HG02852 (cell line): ENCODE measurements around the gene PSENEN.
A peak's percentile ranks its signal among the peaks of the same experiment; 100 is the strongest.
"Not testable (repeated sequence)": the region's sequence is repeated elsewhere in the genome, so short reads cannot be mapped to it uniquely, and the experiment has no call there.

Source experiments
- ATAC-seq: cut with Tn5 transposase; IDR thresholded peaks from one replicate; pipeline ENCODE4 v1.9.1; 2021; ENCODE audit warnings: mild to moderate bottlenecking, moderate library complexity; ENCODE audit not compliant: unreplicated experiment

The PSENEN gene

DNA sequence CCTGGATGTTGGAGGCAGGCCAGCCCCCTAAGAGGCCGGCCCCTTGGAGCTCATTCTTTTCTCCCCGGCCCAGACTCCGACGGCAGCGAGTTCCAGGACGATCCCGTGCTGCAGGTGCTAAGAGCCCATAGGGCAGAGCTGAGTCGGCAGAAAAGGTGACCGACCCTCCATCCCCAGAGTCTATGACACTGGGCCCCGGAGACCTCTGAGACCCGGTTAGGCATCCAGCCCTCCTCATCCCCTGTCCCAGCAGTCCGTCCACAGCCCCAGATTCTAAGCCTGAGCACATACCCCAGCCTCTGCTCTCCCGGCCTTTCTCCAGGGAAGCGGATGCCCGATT lies 22.6 kb downstream of the PSENEN start:
- no peak for ATAC-seq

GRCh38 chr19:35772362-35772761 lies 26.9 kb downstream of the PSENEN start:
- not testable (repeated sequence) for ATAC-seq

GRCh38 chr19:35773020-35773806 lies 27.8 kb downstream of the PSENEN start:
- no peak for ATAC-seq

- no peak for ATAC-seq
These were observed 29.0 kb downstream of the PSENEN start for GRCh38 chr19:35774274-35775045.

DNA sequence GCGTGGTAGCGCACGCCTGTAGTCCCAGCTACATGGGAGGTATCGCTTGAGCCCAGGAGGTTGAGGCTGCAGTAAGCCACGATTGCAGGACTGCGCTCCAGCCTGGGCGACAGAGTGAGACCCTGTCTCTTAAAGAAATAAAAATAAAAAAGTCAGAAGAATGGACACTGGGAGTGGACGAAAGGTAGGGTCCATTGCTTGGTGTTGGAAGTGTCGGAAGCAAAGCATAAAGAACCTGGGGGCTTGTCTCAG lies 29.5 kb downstream of the PSENEN start:
- no peak for ATAC-seq

GRCh38 chr19:35775298-35776101 lies 30.0 kb downstream of the PSENEN start, which contains the start of gene ARHGAP33:
Gene ARHGAP33 (plus strand): TSS chr19:35775564. CDS start chr19:35775659, 95 bp downstream.
- peak; percentile 95 for ATAC-seq

GRCh38 chr19:35776102-35776788 lies 30.8 kb downstream of the PSENEN start:
- no peak for ATAC-seq

- ATAC-seq, result no peak
These were observed 31.8 kb downstream of the PSENEN start for GRCh38 chr19:35777086-35777841.

GRCh38 chr19:35777961-35778360 lies 32.5 kb downstream of the PSENEN start:
- no peak for ATAC-seq

DNA sequence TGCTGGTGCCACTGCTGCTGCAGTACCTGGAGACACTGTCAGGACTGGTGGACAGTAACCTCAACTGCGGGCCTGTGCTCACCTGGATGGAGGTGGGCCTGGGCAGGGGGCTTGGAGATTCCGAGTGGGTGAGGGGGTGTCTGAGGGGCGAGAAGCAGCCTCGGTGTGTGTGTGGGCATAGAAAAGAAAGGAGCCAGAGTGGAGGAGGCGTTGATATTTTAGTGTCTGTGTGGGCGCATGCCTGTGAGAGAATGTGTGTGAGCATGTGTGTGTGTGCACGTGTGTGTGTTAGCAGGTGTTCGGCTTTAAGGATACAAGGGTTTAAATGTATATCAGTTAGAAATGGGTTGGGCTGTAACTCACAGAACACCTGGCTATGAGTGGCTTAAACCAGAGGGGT lies 33.6 kb downstream of the PSENEN start:
- ATAC-seq, result no peak

DNA sequence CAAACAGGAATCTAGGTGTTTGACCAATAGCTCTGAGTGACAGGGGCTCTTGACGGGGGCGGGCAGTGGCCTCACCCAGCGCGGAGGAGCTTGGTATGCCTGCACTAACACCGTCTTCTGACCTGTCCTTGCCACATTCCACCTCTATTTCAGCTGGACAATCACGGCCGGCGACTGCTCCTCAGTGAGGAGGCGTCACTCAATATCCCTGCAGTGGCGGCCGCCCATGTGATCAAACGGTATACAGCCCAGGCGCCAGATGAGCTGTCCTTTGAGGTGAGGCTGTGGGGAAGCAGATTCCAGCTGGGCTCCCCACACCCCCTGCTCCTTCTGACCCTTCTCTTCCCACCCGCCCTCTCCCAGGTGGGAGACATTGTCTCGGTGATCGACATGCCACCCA lies 34.6 kb downstream of the PSENEN start:
- no peak for ATAC-seq

GRCh38 chr19:35780717-35781116 lies 35.3 kb downstream of the PSENEN start:
- no peak for ATAC-seq

- ATAC-seq, result no peak
These were observed 36.2 kb downstream of the PSENEN start for GRCh38 chr19:35781650-35782049.

DNA sequence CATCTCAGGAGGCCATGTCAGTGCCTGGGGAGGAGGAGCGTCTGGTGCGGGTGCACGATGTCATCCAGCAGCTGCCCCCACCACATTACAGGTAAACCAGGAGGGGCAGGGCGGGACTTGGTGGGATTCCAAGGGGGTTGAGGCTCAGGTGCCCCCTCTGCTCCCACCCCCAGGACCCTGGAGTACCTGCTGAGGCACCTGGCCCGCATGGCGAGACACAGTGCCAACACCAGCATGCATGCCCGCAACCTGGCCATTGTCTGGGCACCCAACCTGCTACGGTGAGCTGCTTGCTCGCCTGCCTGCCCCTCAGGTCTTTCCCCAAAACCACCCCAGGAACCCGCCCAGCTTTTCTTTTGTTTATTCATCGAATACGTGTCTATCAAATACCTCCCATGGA lies 37.1 kb downstream of the PSENEN start:
- ATAC-seq, result no peak

DNA sequence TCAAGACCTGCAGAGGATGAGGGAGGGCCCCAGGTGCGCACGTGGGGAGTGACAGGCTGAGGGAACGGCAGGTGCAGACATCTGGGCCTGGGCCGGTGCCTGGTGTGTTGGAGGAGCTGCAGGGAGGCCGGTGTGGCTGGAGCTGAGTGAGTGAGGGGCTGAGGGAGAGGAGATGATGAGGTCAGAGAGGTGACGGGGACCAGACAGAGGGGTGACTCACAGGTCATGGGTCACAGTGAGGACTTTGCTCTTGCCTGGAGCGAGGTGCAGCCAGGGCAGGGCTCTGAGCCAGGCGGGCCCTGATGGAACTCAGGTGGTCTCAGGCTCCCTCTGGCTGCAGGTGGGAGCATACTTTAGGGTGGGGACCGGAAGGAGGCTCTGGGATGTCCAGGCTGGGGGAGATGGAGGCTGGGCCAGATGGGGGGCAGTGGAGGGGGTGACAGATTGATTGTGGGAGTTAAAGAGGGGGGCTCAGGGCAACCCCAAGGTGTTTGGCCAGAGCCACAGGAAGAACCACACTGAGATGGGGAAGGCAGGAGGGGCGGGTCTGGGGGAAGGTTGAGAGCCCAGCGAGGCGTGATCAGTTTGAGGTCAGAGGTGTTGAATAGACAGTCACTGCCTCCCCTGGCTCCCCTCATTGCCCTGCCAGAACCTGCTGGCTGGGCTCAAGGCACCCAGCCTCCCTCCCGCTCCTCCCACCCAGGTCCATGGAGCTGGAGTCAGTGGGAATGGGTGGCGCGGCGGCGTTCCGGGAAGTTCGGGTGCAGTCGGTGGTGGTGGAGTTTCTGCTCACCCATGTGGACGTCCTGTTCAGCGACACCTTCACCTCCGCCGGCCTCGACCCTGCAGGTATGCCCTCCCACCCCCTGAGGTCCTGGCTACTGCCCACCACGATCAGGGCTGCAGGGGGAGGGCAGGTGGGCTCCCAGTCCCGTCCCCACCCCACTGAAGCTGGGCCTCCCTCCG lies 38.3 kb downstream of the PSENEN start:
- ATAC-seq, result no peak

GRCh38 chr19:35784503-35785338 lies 39.3 kb downstream of the PSENEN start:
- ATAC-seq, result no peak

DNA sequence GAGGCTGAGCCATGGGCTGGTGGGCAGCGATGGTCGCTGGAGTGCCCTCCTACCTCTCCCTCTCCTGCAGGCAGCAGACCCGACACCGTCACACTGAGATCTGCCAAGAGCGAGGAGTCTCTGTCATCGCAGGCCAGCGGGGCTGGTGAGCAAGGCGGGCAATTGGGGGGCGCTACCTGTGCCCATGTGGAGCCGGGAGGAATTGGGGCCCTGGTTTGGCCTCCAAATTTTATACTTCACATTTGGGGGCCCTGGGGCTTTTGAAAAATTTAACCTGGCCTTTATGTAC lies 39.8 kb downstream of the PSENEN start:
- ATAC-seq, result no peak

GRCh38 chr19:35786299-35787160 lies 41.1 kb downstream of the PSENEN start:
- ATAC-seq, result no peak
